ENCODE data around the gene ST6GALNAC6.
A peak's percentile ranks its signal among the peaks of the same experiment; 100 is the strongest.

DNA sequence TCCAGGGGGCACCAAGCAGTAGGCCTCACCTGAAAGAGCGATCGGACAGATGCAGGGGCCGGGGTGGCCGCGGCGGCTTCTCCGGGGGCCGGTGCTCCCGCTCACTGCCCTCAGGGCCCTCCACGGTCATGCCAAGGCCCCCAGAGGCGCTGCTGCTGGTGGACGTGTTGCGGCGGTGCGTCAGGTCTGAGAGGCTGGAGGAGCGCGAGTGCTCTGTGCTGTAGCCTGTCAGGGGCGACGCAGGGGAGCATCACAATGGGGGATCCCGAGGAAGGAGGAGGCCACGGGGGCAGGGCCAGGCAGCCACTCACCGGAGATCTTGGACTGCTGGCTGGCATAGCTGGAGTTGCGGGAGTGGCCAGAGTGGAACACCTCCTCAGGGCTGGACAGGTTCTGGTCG lies 45.9 kb upstream of the ST6GALNAC6 start:
- TF ChIP-seq, protein P1, sequence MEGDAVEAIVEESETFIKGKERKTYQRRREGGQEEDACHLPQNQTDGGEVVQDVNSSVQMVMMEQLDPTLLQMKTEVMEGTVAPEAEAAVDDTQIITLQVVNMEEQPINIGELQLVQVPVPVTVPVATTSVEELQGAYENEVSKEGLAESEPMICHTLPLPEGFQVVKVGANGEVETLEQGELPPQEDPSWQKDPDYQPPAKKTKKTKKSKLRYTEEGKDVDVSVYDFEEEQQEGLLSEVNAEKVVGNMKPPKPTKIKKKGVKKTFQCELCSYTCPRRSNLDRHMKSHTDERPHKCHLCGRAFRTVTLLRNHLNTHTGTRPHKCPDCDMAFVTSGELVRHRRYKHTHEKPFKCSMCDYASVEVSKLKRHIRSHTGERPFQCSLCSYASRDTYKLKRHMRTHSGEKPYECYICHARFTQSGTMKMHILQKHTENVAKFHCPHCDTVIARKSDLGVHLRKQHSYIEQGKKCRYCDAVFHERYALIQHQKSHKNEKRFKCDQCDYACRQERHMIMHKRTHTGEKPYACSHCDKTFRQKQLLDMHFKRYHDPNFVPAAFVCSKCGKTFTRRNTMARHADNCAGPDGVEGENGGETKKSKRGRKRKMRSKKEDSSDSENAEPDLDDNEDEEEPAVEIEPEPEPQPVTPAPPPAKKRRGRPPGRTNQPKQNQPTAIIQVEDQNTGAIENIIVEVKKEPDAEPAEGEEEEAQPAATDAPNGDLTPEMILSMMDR (IDR thresholded peaks at IDR 0.05 in 8 of 11, conservative IDR thresholded peaks at IDR 0.05 in 3 of 11) = no peak
- TF ChIP-seq POLR2A (IDR thresholded peaks at IDR 0.05) (no peak), POLR2AphosphoS5 (IDR thresholded peaks at IDR 0.05) (peak in 1 of 3 donors; percentile 42)

Data from spleen (tissue), 7 donors.